IMR-90 (cell line): ENCODE measurements around the gene IQCE. TPM values are rescaled to one million over a fixed set of nuclear protein-coding genes. Genes with fewer than 3 reads are reported as not detected.

Experiments
- ATAC-seq: fragments of 200-7000 bp; cut with Tn5 transposase; 2 replicates; pipeline ENCODE4 v1.9.1; 2020; ENCODE audit warnings: low read depth, mild to moderate bottlenecking, moderate library complexity
- BruUV-seq: library from RNA; stranded (reverse); fragments of 400-500 nt; replicated peaks from 2 replicates; lab custom pipeline; 2021; lab: Mats Ljungman, UMichigan
- CTCF ChIA-PET: fragments of 300-600 bp; formaldehyde crosslinking; extraction: SDS; loops from one replicate; lab custom pipeline; 2021; ENCODE audit warnings: antibody characterized with exemption; lab: Yijun Ruan, JAX
- POLR2A ChIA-PET: fragments of 300-600 bp; sonication (Branson Sonifier 250); formaldehyde crosslinking; loops from one replicate; lab custom pipeline; 2022; ENCODE audit warnings: antibody characterized with exemption; ENCODE audit not compliant: unreplicated experiment; lab: Charles Lee
- DNase-seq: peaks from one replicate; pipeline ENCODE4 v3.0.0; 2013
- H2AFZ ChIP-seq: replicated peaks from 2 replicates; pipeline ENCODE3; 2013; ENCODE audit warnings: low read length, mild to moderate bottlenecking; ENCODE audit not compliant: poor library complexity
- H2AK5ac ChIP-seq: 2 replicates; pipeline ENCODE4 v1.6.1; 2013; ENCODE audit warnings: low read depth, low read length, inconsistent platforms
- H2AK9ac ChIP-seq: replicated peaks from 2 replicates; pipeline ENCODE3; 2013; ENCODE audit warnings: mild to moderate bottlenecking, low read depth, low read length, moderate library complexity; ENCODE audit not compliant: poor library complexity
- H2BK120ac ChIP-seq: 2 replicates; pipeline ENCODE4 v1.6.1; 2013; ENCODE audit warnings: low read depth, low read length, inconsistent platforms
- H2BK15ac ChIP-seq: 3 replicates; pipeline ENCODE4 v1.6.1; 2013; ENCODE audit warnings: low read depth, low read length, inconsistent platforms
- H2BK20ac ChIP-seq: 2 replicates; pipeline ENCODE4 v1.6.1; 2013; ENCODE audit warnings: low read depth, mild to moderate bottlenecking, inconsistent platforms, low read length, moderate library complexity
- H2BK5ac ChIP-seq: 2 replicates; pipeline ENCODE4 v1.6.1; 2013; ENCODE audit warnings: mild to moderate bottlenecking, low read depth, low read length, inconsistent platforms; ENCODE audit not compliant: poor library complexity, severe bottlenecking
- H3K14ac ChIP-seq: replicated peaks from 2 replicates; pipeline ENCODE4 v1.6.1; 2013; ENCODE audit warnings: low read depth, low read length, inconsistent platforms
- H3K18ac ChIP-seq: 2 replicates; pipeline ENCODE4 v1.6.1; 2013; ENCODE audit warnings: low read depth, low read length, control low read depth
- H3K23ac ChIP-seq: 2 replicates; pipeline ENCODE4 v1.6.1; 2013; ENCODE audit warnings: low read depth, low read length, inconsistent platforms
- H3K27ac ChIP-seq: 2 replicates; pipeline ENCODE4 v1.5.1; 2013; ENCODE audit warnings: mild to moderate bottlenecking, control low read depth, low read length; ENCODE audit not compliant: insufficient read depth
- H3K27me3 ChIP-seq: 2 replicates; pipeline ENCODE4 v1.6.1; 2013; ENCODE audit warnings: low read length; ENCODE audit not compliant: control insufficient read depth, insufficient read depth
- H3K36me3 ChIP-seq: 2 replicates; pipeline ENCODE4 v1.6.1; 2013; ENCODE audit warnings: low read length, mixed read lengths; ENCODE audit not compliant: control insufficient read depth, insufficient read depth
- H3K4ac ChIP-seq: 2 replicates; pipeline ENCODE4 v1.6.1; 2013; ENCODE audit warnings: low read depth, low read length, inconsistent platforms
- H3K4me1 ChIP-seq: 2 replicates; pipeline ENCODE4 v1.6.1; 2013; ENCODE audit warnings: low read length, mixed read lengths; ENCODE audit not compliant: control insufficient read depth, insufficient read depth
- H3K4me2 ChIP-seq: 2 replicates; pipeline ENCODE4 v1.6.1; 2013; ENCODE audit warnings: low read depth, mild to moderate bottlenecking, control low read depth, low read length, moderate library complexity
- H3K4me3 ChIP-seq: 2 replicates; pipeline ENCODE4 v1.5.1; 2013; ENCODE audit warnings: low read depth, mild to moderate bottlenecking, control low read depth, low read length, moderate library complexity; ENCODE audit not compliant: insufficient read depth
- H3K56ac ChIP-seq: 2 replicates; pipeline ENCODE4 v1.6.1; 2013; ENCODE audit warnings: low read length, inconsistent platforms; ENCODE audit not compliant: insufficient read depth; ENCODE audit errors: extremely low read depth
- H3K79me1 ChIP-seq, 2 experiments: 2 replicates each; pipeline ENCODE4 v1.6.1; 2013; ENCODE audit warnings: low read length in 2 of 2, inconsistent platforms in 1 of 2, low read depth in 1 of 2
- H3K9ac ChIP-seq: 2 replicates; pipeline ENCODE4 v1.6.1; 2013; ENCODE audit warnings: low read depth, low read length, control low read depth
- H3K9me1 ChIP-seq: 2 replicates; pipeline ENCODE4 v1.6.1; 2013; ENCODE audit warnings: low read length, inconsistent platforms; ENCODE audit not compliant: insufficient read depth
- H3K9me3 ChIP-seq: 2 replicates; pipeline ENCODE4 v1.6.1; 2013; ENCODE audit warnings: low read length; ENCODE audit not compliant: control insufficient read depth, insufficient read depth
- H4K20me1 ChIP-seq: 2 replicates; pipeline ENCODE4 v1.6.1; 2013; ENCODE audit warnings: low read length, inconsistent platforms; ENCODE audit not compliant: insufficient read depth
- H4K5ac ChIP-seq: 2 replicates; pipeline ENCODE4 v1.6.1; 2013; ENCODE audit warnings: mild to moderate bottlenecking, low read depth, low read length, control low read depth
- H4K8ac ChIP-seq, 2 experiments: 2 replicates each; pipeline ENCODE4 v1.6.1; 2013; ENCODE audit warnings: low read depth in 2 of 2, low read length in 2 of 2, control low read depth in 1 of 2, inconsistent platforms in 1 of 2
- H4K91ac ChIP-seq: 2 replicates; pipeline ENCODE4 v1.6.1; 2013; ENCODE audit warnings: low read depth, low read length, inconsistent platforms; ENCODE audit not compliant: insufficient read depth
- BHLHE40 ChIP-seq: fragments of 150-350 bp; IDR thresholded peaks from 2 replicates; pipeline ENCODE4 v1.6.1; 2016; ENCODE audit warnings: mild to moderate bottlenecking, low read depth, low read length
- CEBPB ChIP-seq: IDR thresholded peaks from 2 replicates; pipeline ENCODE4 v1.6.1; 2012; ENCODE audit warnings: low read depth, low read length, improper control_type of control experiment
- CHD1 ChIP-seq: IDR thresholded peaks from 2 replicates; pipeline ENCODE4 v1.6.1; 2012; ENCODE audit warnings: low read depth, low read length, improper control_type of control experiment
- CTCF ChIP-seq: conservative IDR thresholded peaks from 2 replicates; pipeline ENCODE4 v1.5.1; 2012; ENCODE audit warnings: mild to moderate bottlenecking, low read depth, low read length, improper control_type of control experiment
- ELK1 ChIP-seq: fragments of 150-350 bp; IDR thresholded peaks from 2 replicates; pipeline ENCODE4 v1.6.1; 2016; ENCODE audit warnings: low read depth, mild to moderate bottlenecking, low read length, moderate library complexity, borderline replicate concordance
- FOS ChIP-seq: fragments of 150-350 bp; IDR thresholded peaks from 2 replicates; pipeline ENCODE4 v1.6.1; 2016; ENCODE audit warnings: low read depth, low read length
- MAFK ChIP-seq: IDR thresholded peaks from 2 replicates; pipeline ENCODE4 v1.6.1; 2012; ENCODE audit warnings: low read depth, low read length, improper control_type of control experiment
- MAZ ChIP-seq: IDR thresholded peaks from 2 replicates; pipeline ENCODE4 v1.6.1; 2012; ENCODE audit warnings: low read depth, mild to moderate bottlenecking, low read length, improper control_type of control experiment, moderate library complexity, borderline replicate concordance
- MXI1 ChIP-seq: IDR thresholded peaks from 2 replicates; pipeline ENCODE4 v1.6.1; 2012; ENCODE audit warnings: low read depth, mild to moderate bottlenecking, low read length, moderate library complexity, borderline replicate concordance
- NFE2L2 ChIP-seq: fragments of 150-350 bp; IDR thresholded peaks from 2 replicates; pipeline ENCODE4 v1.6.1; 2016; ENCODE audit warnings: low read depth, mild to moderate bottlenecking, low read length
- POLR2A ChIP-seq: IDR thresholded peaks from 2 replicates; pipeline ENCODE4 v1.6.1; 2012; ENCODE audit warnings: mild to moderate bottlenecking, low read depth, low read length
- RCOR1 ChIP-seq: IDR thresholded peaks from 2 replicates; pipeline ENCODE4 v1.6.1; 2012; ENCODE audit warnings: mild to moderate bottlenecking, low read length, improper control_type of control experiment; ENCODE audit not compliant: insufficient replicate concordance
- RFX5 ChIP-seq: IDR thresholded peaks from 2 replicates; pipeline ENCODE4 v1.8.0; 2012; ENCODE audit warnings: low read depth, mild to moderate bottlenecking, low read length, moderate library complexity
- USF2 ChIP-seq: fragments of 150-350 bp; IDR thresholded peaks from 2 replicates; pipeline ENCODE4 v1.6.1; 2017; ENCODE audit warnings: mild to moderate bottlenecking, antibody characterized with exemption, low read length, low read depth
- WGBS, 2 experiments: methylation state at CpG; one replicate each; pipeline versions ENCODE4 v1.1.5 to v1.1.7; 2013; ENCODE audit warnings: missing lambda C conversion rate in 2 of 2; ENCODE audit not compliant: insufficient read length in 1 of 2; ENCODE audit errors: extremely low coverage in 2 of 2; 5-methylcytosine and 5-hydroxymethylcytosine counted together
- dilution Hi-C: fragments of 300-500 bp; cut with HindIII; formaldehyde crosslinking; loops from one replicate; pipeline ENCODE4 v1.14.3; 2018; ENCODE audit warnings: low sequenced_read_pairs; ENCODE audit not compliant: unreplicated experiment
- in situ Hi-C: fragments of 300-500 bp; cut with MboI; formaldehyde crosslinking; loops from 3 replicates; pipeline ENCODE4 v1.14.3; 2019; ENCODE audit warnings: low sequenced_read_pairs, inconsistent platforms, mixed read lengths
- intact Hi-C: fragments of 100-400 bp; cut with micrococcal nuclease; formaldehyde crosslinking; loops from 2 replicates; pipeline ENCODE4 v1.10.0; 2022
- polyA plus RNA-seq, 3 experiments: library from polyadenylated mRNA; depleted of rRNA; stranded (reverse); fragments of >200 nt; gene quantifications; 2 replicates each; pipeline ENCODE4 v1.2.3, GENCODE V29; 2012; ENCODE audit warnings: low replicate concordance in 1 of 3
- total RNA-seq: library from RNA; depleted of rRNA; stranded (reverse); fragments of >200 nt; gene quantifications from 2 replicates; pipeline ENCODE4 v1.2.3, GENCODE V29; 2012

Gene IQCE
- total and polyA plus RNA-seq, 2 of the 4 experiments (the other 2 are of a cell fraction), result 5.0 to 6.3 TPM

GRCh38 chr7:2651847-2652735, 93.3 kb downstream of the IQCE start:
- Histone ChIP-seq H3K79me1 (peaks cover 9 to 48% of the 10 kb centered on the region in 2 experiments), H3K4me3 (no peak overlapping the region), H2BK15ac (no peak overlapping the region), H4K20me1 (peaks cover 28% of the 10 kb centered on the region), H3K23ac (no peak overlapping the region), H2AK5ac (no peak overlapping the region), H2BK5ac (no peak overlapping the region), H2BK120ac (no peak overlapping the region), H2AK9ac (no peak overlapping the region), H3K27ac (no peak overlapping the region), H3K4me2 (no peak overlapping the region), H4K91ac (no peak overlapping the region), H3K18ac (no peak overlapping the region), H4K8ac (no peak overlapping the region), H3K4me1 (no peaks in the 10 kb centered on the region), H3K4ac (no peak overlapping the region), H2BK20ac (no peak overlapping the region), H3K9ac (no peak overlapping the region), H3K9me1 (no peaks in the 10 kb centered on the region), H3K9me3 (no peaks in the 10 kb centered on the region), H2AFZ (peak overlapping the region; percentile 33), H4K5ac (no peak overlapping the region), H3K56ac (no peak overlapping the region), H3K36me3 (peaks cover 72% of the 10 kb centered on the region), H3K14ac (no peak overlapping the region), H3K27me3 (no peaks in the 10 kb centered on the region)
- in situ Hi-C loops (no loop called here), intact Hi-C loops (no loop called here), dilution Hi-C loops (no loop called here)
- no TSS peak for BruUV-seq
- DNase-seq, result no peak
- WGBS, 2 experiments, result 94% methylated on average over 8 of the region's 28 CpGs; no CpG with 5 or more reads in 1 of the 2 experiments
- POLR2A ChIA-PET, result no interaction called here
- ATAC-seq, result no peak
- CTCF ChIA-PET, result interaction anchor here (0.6 to 1.2 kb wide), 2 partner anchors 19 to 183 kb away, joined by 3 read pairs; no protein-coding TSS in a partner anchor
- TF ChIP-seq MAFK, result no peak
- no peak for TF ChIP-seq ELK1
- no peak for TF ChIP-seq CEBPB
- TF ChIP-seq BHLHE40, result no peak
- no peak for TF ChIP-seq FOS
- TF ChIP-seq MXI1, result no peak
- no peak for TF ChIP-seq RFX5
- TF ChIP-seq CTCF, result no peak
- TF ChIP-seq RCOR1, result no peak
- TF ChIP-seq MAZ, result no peak
- no peak for TF ChIP-seq POLR2A
- TF ChIP-seq USF2, result no peak
- no peak for TF ChIP-seq CHD1
- TF ChIP-seq NFE2L2, result no peak
